ENCODE data around the gene NDRG4. TPM values are rescaled to one million over a fixed set of nuclear protein-coding genes. Genes with fewer than 3 reads are reported as not detected.
A peak's percentile ranks its signal among the peaks of the same experiment; 100 is the strongest.

Gene NDRG4
- total and polyA plus RNA-seq, 5 donors from 2014 or later, result 0.15 to 0.52 (median 0.40) TPM; not detected in 2

- H3K27ac ChIP-seq (ENCODE audit: insufficient read depth, low read length, poor library complexity, severe bottlenecking), result no peak overlapping the region
- no peaks in the 10 kb centered on the region for H3K27me3 ChIP-seq (ENCODE audit: control insufficient read depth, insufficient read depth, low read length)
- Mint-ChIP-seq H3K4me3 (no peak overlapping the region), H3K4me1 (no peaks in the 10 kb centered on the region), H3K27me3 (peaks cover 31% of the 10 kb centered on the region), H3K27ac (no peak overlapping the region), H3K9me3 (no peaks in the 10 kb centered on the region), H3K36me3 (no peaks in the 10 kb centered on the region)
- DNase-seq, result no peak
- no peaks in the 10 kb centered on the region for H3K9me3 ChIP-seq (ENCODE audit: control insufficient read depth in 2 of 2, low read length in 2 of 2)
- no peak overlapping the region for H3K4me3 ChIP-seq (ENCODE audit: low read depth, low read length)
- no peaks in the 10 kb centered on the region for H3K4me1 ChIP-seq (ENCODE audit: control insufficient read depth, insufficient read depth, low read length, poor library complexity, severe bottlenecking)
- ATAC-seq (ENCODE audit: low read depth in 2 of 2), result no peak
- H3K36me3 ChIP-seq (ENCODE audit: control insufficient read depth, insufficient read depth, low read length), result no peaks in the 10 kb centered on the region
Measured at GRCh38 chr16:58455750-58456149, 44.2 kb upstream of the NDRG4 start.

GRCh38 chr16:58456193-58456592 is 43.8 kb upstream of the NDRG4 start:
- no peaks in the 10 kb centered on the region for H3K27me3 ChIP-seq (ENCODE audit: control insufficient read depth, insufficient read depth, low read length)
- H3K27ac Mint-ChIP-seq, result no peak overlapping the region
- no peak overlapping the region for H3K4me3 ChIP-seq (ENCODE audit: low read depth, low read length)
- H3K4me3 Mint-ChIP-seq, result no peak overlapping the region
- no peaks in the 10 kb centered on the region for H3K36me3 ChIP-seq (ENCODE audit: control insufficient read depth, insufficient read depth, low read length)
- H3K36me3 Mint-ChIP-seq, result no peaks in the 10 kb centered on the region
- H3K27me3 Mint-ChIP-seq, result peaks cover 35% of the 10 kb centered on the region
- H3K9me3 Mint-ChIP-seq, result no peaks in the 10 kb centered on the region
- H3K27ac ChIP-seq (ENCODE audit: insufficient read depth, low read length, poor library complexity, severe bottlenecking), result no peak overlapping the region
- no peak for DNase-seq
- ATAC-seq (ENCODE audit: low read depth in 2 of 2), result no peak
- no peaks in the 10 kb centered on the region for H3K9me3 ChIP-seq (ENCODE audit: control insufficient read depth in 2 of 2, low read length in 2 of 2)
- H3K4me1 Mint-ChIP-seq, result no peaks in the 10 kb centered on the region
- H3K4me1 ChIP-seq (ENCODE audit: control insufficient read depth, insufficient read depth, low read length, poor library complexity, severe bottlenecking), result no peaks in the 10 kb centered on the region

- Mint-ChIP-seq H3K4me1 (no peaks in the 10 kb centered on the region), H3K36me3 (no peaks in the 10 kb centered on the region)
Measured at GRCh38 chr16:58458606-58459343, 41.2 kb upstream of the NDRG4 start.

GRCh38 chr16:58459344-58460218 is 40.4 kb upstream of the NDRG4 start:
- H3K27me3 Mint-ChIP-seq, result peaks cover 34% of the 10 kb centered on the region
- H3K27ac Mint-ChIP-seq, result no peak overlapping the region
- H3K9me3 ChIP-seq (ENCODE audit: control insufficient read depth in 2 of 2, low read length in 2 of 2), result no peaks in the 10 kb centered on the region
- H3K27me3 ChIP-seq (ENCODE audit: control insufficient read depth, insufficient read depth, low read length), result no peaks in the 10 kb centered on the region
- no peaks in the 10 kb centered on the region for H3K36me3 ChIP-seq (ENCODE audit: control insufficient read depth, insufficient read depth, low read length)
- no peaks in the 10 kb centered on the region for H3K36me3 Mint-ChIP-seq
- H3K4me1 Mint-ChIP-seq, result peaks cover 0 to under 1% (median 0%) of the 10 kb centered on the region in 4 donors
- H3K4me1 ChIP-seq (ENCODE audit: control insufficient read depth, insufficient read depth, low read length, poor library complexity, severe bottlenecking), result peaks cover 10% of the 10 kb centered on the region
- ATAC-seq (ENCODE audit: low read depth in 2 of 2) (no peak), DNase-seq (peak in 1 of 3 donors; percentile 8)
- no peak overlapping the region for H3K4me3 Mint-ChIP-seq
- H3K9me3 Mint-ChIP-seq, result no peaks in the 10 kb centered on the region
- no peak overlapping the region for H3K4me3 ChIP-seq (ENCODE audit: low read depth, low read length)
- no peak overlapping the region for H3K27ac ChIP-seq (ENCODE audit: insufficient read depth, low read length, poor library complexity, severe bottlenecking)

More at GRCh38 chr16:58458606-58459343, 41.2 kb upstream of the NDRG4 start:
- Histone ChIP-seq H3K9me3 (ENCODE audit: control insufficient read depth in 2 of 2, low read length in 2 of 2) (no peaks in the 10 kb centered on the region), H3K27ac (ENCODE audit: insufficient read depth, low read length, poor library complexity, severe bottlenecking) (no peak overlapping the region), H3K36me3 (ENCODE audit: control insufficient read depth, insufficient read depth, low read length) (no peaks in the 10 kb centered on the region), H3K27me3 (ENCODE audit: control insufficient read depth, insufficient read depth, low read length) (no peaks in the 10 kb centered on the region), H3K4me1 (ENCODE audit: control insufficient read depth, insufficient read depth, low read length, poor library complexity, severe bottlenecking) (peaks cover 2% of the 10 kb centered on the region), H3K4me3 (ENCODE audit: low read depth, low read length) (no peak overlapping the region)
- no peak for DNase-seq
- no peak overlapping the region for H3K27ac Mint-ChIP-seq
- no peak for ATAC-seq (ENCODE audit: low read depth in 2 of 2)
- no peaks in the 10 kb centered on the region for H3K9me3 Mint-ChIP-seq
- no peak overlapping the region for H3K4me3 Mint-ChIP-seq
- peaks cover 40% of the 10 kb centered on the region for H3K27me3 Mint-ChIP-seq

- H3K36me3 Mint-ChIP-seq, result no peaks in the 10 kb centered on the region
- ATAC-seq (ENCODE audit: low read depth in 2 of 2), result no peak
- H3K27me3 ChIP-seq (ENCODE audit: control insufficient read depth, insufficient read depth, low read length), result peaks cover 3% of the 10 kb centered on the region
- peaks cover 0 to 5% (median 0%) of the 10 kb centered on the region in 4 donors for H3K4me1 Mint-ChIP-seq
- no peaks in the 10 kb centered on the region for H3K36me3 ChIP-seq (ENCODE audit: control insufficient read depth, insufficient read depth, low read length)
- no peaks in the 10 kb centered on the region for H3K9me3 ChIP-seq (ENCODE audit: control insufficient read depth in 2 of 2, low read length in 2 of 2)
- H3K4me3 Mint-ChIP-seq, result no peak overlapping the region
- DNase-seq, result no peak
- H3K4me3 ChIP-seq (ENCODE audit: low read depth, low read length), result no peak overlapping the region
- peaks cover 11% of the 10 kb centered on the region for H3K4me1 ChIP-seq (ENCODE audit: control insufficient read depth, insufficient read depth, low read length, poor library complexity, severe bottlenecking)
- no peak overlapping the region for H3K27ac ChIP-seq (ENCODE audit: insufficient read depth, low read length, poor library complexity, severe bottlenecking)
- H3K27ac Mint-ChIP-seq, result no peak overlapping the region
- H3K27me3 Mint-ChIP-seq, result peaks cover 41% of the 10 kb centered on the region
- H3K9me3 Mint-ChIP-seq, result no peaks in the 10 kb centered on the region
Measured at GRCh38 chr16:58460219-58460610, 39.7 kb upstream of the NDRG4 start.

- DNase-seq (no peak), ATAC-seq (ENCODE audit: low read depth in 2 of 2) (no peak)
- Mint-ChIP-seq H3K36me3 (no peaks in the 10 kb centered on the region), H3K27ac (peak overlapping the region in 1 of 3 donors; percentile 66), H3K4me3 (peak overlapping the region in 1 of 4 donors; percentile 41), H3K27me3 (peaks cover 48% of the 10 kb centered on the region), H3K9me3 (no peaks in the 10 kb centered on the region), H3K4me1 (peaks cover 0 to 5% (median 0%) of the 10 kb centered on the region in 4 donors)
- H3K27me3 ChIP-seq (ENCODE audit: control insufficient read depth, insufficient read depth, low read length), result peaks cover 3% of the 10 kb centered on the region
- peaks cover 11% of the 10 kb centered on the region for H3K4me1 ChIP-seq (ENCODE audit: control insufficient read depth, insufficient read depth, low read length, poor library complexity, severe bottlenecking)
- no peaks in the 10 kb centered on the region for H3K9me3 ChIP-seq (ENCODE audit: control insufficient read depth in 2 of 2, low read length in 2 of 2)
- no peak overlapping the region for H3K4me3 ChIP-seq (ENCODE audit: low read depth, low read length)
- H3K36me3 ChIP-seq (ENCODE audit: control insufficient read depth, insufficient read depth, low read length), result no peaks in the 10 kb centered on the region
- H3K27ac ChIP-seq (ENCODE audit: insufficient read depth, low read length, poor library complexity, severe bottlenecking), result no peak overlapping the region
Measured at GRCh38 chr16:58461056-58461455, 38.9 kb upstream of the NDRG4 start.

GRCh38 chr16:58461640-58462039 is 38.3 kb upstream of the NDRG4 start:
- peak overlapping the region in 1 of 4 donors; percentile 15 for H3K4me3 Mint-ChIP-seq

More at GRCh38 chr16:58461640-58462039, 38.3 kb upstream of the NDRG4 start:
- ATAC-seq (ENCODE audit: low read depth in 2 of 2), result no peak
- no peak for DNase-seq
- Mint-ChIP-seq H3K4me1 (peaks cover 0 to 5% (median 0%) of the 10 kb centered on the region in 4 donors), H3K27ac (no peak overlapping the region), H3K27me3 (peaks cover 52% of the 10 kb centered on the region), H3K9me3 (no peaks in the 10 kb centered on the region), H3K36me3 (no peaks in the 10 kb centered on the region)
- Histone ChIP-seq H3K4me1 (ENCODE audit: control insufficient read depth, insufficient read depth, low read length, poor library complexity, severe bottlenecking) (peaks cover 11% of the 10 kb centered on the region), H3K27ac (ENCODE audit: insufficient read depth, low read length, poor library complexity, severe bottlenecking) (no peak overlapping the region), H3K27me3 (ENCODE audit: control insufficient read depth, insufficient read depth, low read length) (peaks cover 7% of the 10 kb centered on the region), H3K4me3 (ENCODE audit: low read depth, low read length) (no peak overlapping the region), H3K9me3 (ENCODE audit: control insufficient read depth in 2 of 2, low read length in 2 of 2) (no peaks in the 10 kb centered on the region), H3K36me3 (ENCODE audit: control insufficient read depth, insufficient read depth, low read length) (no peaks in the 10 kb centered on the region)
